GM21786 (cell line): ENCODE results near the gene UROC1.

Experiments
- ATAC-seq: cut with Tn5 transposase; IDR thresholded peaks from one replicate; pipeline ENCODE4 v1.9.1; 2021; ENCODE audit not compliant: unreplicated experiment

Gene UROC1

GRCh38 chr3:126517986-126518778, 609 bp upstream of the UROC1 start:
- no peak for ATAC-seq

GRCh38 chr3:126516936-126517290, 660 bp downstream of the UROC1 start:
- no peak for ATAC-seq

GRCh38 chr3:126516152-126516935, 1.2 kb downstream of the UROC1 start:
- ATAC-seq, result no peak

DNA sequence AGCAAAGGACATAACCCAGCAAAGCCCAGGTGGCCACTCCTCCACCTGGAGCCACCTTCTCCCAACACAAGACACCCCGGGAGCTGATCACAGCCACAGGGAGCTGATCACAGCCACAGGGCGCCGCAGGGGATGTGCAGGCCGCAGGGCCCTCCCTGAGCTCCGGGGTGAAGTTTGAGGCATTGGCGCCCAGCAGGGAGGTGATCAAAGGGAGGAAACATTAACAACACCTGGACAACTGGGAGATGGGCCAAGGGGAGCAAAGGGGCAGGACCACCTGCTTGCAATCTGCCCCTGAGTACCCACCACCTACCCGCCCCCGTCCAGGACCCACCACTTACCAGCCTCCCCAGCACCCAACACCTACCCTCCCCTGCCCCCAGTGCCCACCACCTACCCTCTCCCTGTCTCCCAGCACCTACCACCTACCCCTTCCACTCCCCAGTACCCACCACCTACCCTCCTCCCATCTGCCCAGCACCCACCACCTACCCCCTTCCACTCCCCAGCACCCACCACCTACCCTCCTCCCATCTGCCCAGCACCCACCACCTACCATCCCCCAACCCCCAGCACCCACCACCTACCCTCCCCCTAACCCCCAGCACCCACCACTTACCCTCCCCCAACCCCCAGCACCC, 2.4 kb downstream of the UROC1 start:
- ATAC-seq, result no peak

GRCh38 chr3:126514161-126514560, 3.4 kb downstream of the UROC1 start:
- ATAC-seq, result no peak

GRCh38 chr3:126512916-126513650, 4.5 kb downstream of the UROC1 start:
- ATAC-seq, result no peak

DNA sequence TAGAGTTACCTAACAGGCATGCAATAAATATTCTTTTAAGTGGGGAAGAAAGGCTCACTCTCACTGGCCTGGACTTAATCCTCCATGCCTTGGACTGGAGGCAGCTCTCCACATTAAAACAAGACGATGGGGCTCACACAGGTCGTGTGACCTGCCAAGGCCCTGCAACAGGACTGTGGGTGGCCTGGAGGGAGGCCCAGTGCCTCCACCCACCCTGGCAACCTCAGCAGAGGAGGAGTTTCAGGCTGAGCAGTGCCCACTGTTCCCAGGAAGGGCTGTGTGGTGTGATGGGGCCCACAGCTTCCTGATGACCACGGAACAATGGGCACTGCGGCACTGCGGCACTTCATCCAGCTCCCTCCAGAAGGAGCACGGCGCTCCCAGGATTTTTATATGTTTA, 5.5 kb downstream of the UROC1 start:
- ATAC-seq, result no peak

- ATAC-seq, result no peak
These were observed 6.3 kb downstream of the UROC1 start for GRCh38 chr3:126511291-126511690.

GRCh38 chr3:126510308-126510910, 7.2 kb downstream of the UROC1 start:
- ATAC-seq, result no peak

DNA sequence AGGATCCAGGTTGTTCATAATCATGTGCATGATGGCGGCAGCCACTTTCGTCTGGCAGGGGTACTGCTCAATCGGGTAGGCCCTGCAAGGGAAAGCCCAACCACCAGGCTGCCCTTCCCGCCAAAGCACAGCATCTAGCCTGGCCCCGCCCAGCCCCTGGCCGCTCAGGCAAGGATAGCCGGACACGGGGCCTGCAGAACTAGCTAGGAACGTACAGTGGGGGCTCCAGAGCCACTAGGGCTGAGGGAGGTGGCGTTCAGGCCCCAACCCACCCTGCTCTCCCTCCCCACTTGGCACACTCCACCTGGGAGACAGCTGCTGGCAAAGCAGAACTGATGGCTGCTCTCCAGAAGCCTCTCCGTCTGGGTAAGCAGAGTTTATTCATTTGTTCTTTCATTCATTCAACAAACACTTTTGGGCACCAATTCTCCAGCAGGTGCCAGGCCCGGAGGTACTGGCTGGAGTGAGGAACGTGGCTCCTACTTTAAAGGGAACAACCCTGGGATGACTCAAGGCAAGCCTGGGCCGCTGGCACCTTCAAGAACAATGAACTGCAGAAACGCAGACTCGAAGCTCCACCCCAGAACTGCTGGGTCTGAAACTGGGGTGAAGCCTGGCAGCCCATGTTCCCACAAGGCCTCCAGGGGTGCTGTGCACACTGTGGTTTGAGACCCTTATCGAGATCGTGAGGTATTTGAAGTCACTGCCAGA, 7.8 kb downstream of the UROC1 start:
- no peak for ATAC-seq

DNA sequence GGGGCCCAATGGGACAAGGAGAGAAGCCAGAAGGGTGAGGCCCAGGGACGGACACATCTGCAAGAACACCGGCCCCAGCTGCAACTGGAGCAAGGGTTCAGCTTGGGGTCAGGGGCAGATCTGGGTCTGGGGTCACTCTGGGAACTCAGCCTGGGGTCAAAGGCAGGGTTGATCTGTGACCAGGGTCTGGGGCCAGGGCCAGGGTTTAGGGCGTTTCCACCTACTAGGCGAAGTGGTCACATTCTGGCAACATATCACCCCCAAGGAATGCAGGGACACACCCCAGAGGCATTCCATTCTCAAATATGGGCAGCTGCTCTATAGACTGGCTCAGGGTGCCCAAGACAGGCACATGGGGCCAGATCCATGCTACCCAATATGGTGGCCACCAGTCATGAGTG, 9.0 kb downstream of the UROC1 start:
- ATAC-seq, result no peak

DNA sequence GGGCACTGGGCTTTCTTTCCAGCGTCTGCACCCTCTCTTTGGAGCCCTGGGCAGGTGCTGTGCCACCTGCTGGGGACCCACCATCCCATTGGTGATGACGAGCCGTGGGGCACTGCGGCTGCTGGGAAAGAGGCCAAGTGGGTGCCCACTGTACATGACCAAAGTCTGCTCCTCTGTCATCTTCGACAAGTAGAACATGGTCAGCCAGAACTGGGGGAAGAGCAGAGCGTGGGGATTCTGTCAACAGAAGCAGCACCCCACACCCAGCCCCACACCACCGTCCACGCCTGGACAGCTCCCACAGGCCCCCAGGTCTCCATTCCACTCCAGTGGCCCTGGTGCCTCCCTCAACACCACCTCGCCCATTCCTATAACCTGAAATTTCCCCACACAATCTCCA, 9.7 kb downstream of the UROC1 start:
- ATAC-seq, result no peak

GRCh38 chr3:126503701-126504100, 13.9 kb downstream of the UROC1 start:
- no peak for ATAC-seq

DNA sequence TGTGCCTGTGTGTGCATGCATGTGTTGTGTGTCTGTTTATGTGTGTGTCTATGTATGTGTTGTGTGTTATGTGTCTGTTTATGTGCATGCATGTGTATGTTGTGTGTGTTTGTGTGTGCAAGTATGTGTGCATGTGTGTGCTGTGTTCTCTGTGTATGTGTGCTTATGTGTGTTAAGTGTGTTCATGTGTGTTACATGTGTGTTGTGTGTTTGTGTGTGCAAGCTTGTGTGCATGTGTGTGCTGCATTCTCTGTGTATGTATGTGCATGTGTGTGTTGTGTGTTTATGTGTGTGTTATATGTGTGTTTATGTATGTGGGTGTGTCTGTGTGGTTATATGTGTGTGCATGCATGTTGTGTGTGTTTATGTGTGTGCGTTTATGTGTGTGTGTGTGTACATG, 14.9 kb downstream of the UROC1 start:
- ATAC-seq, result no peak

GRCh38 chr3:126501736-126502135, 15.8 kb downstream of the UROC1 start:
- no peak for ATAC-seq

DNA sequence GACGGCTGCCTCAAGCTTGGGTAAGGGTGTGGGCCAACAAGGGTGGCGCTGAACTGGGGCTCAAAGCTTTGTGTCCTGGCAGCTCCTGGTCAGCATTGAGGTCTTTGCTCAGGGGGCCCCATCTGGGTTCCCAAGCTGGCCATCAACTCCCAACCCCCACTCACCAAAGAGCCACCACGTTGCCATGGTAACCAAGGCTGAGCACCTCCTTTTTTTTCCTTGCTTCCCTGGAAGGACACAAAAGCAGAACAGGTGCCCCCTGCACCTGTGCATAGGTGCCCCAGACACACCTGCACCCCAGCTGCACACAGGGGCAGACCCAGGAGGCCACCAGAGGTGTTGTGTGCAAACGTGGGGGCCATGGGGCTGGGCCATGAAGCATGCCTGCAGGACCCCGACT, 16.5 kb downstream of the UROC1 start:
- no peak for ATAC-seq

DNA sequence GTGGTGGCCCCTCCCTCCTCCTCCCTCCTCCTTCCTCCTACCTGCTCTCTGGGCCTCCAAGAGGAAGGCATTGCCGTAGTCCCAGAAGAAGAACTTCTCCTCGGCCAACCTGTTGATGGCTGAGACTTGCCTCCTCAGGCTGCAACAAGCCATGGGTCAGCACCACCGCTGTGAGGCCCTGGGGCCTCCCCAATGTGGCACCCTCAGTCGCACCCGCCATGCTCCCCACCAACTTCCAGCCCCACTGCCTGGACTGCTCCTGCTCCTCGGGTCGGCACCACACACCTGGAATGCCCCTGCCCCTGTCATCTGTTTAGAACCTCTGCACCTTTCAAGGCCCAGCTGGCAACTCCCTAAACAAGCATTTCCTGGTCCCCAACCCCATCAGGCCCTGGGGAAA, 17.6 kb downstream of the UROC1 start:
- no peak for ATAC-seq

- ATAC-seq, result no peak
These were observed 18.2 kb downstream of the UROC1 start for GRCh38 chr3:126499401-126499800.

GRCh38 chr3:126498929-126499328, 18.6 kb downstream of the UROC1 start:
- ATAC-seq, result no peak

DNA sequence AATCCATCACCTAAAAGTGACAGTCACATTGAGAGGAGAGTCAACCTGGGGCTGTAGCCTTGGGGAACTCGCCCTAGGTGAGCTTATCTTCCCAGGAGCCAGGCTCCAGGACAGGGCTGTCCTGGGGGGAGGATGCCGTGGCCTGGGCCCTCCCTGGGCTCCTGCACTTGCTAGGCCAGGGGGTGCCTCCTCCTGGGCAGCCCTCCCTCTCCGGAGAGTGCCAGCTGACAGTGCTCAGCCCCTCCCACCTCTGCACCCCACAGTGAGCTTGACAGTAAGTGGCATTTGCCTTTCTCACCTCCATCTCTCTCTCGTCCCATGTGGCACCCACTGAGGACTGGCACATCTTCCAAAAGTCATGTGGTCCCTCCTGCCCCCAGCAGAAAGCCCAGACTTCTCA, 19.1 kb downstream of the UROC1 start:
- no peak for ATAC-seq
